Astrocyte (in vitro differentiated cells and primary cell): ENCODE results near the gene DYSF.

Source experiments
- EZH2 ChIP-seq: IDR thresholded peaks from 2 replicates; pipeline ENCODE4 v1.6.1; 2012; ENCODE audit warnings: mild to moderate bottlenecking, low read length, inconsistent platforms; ENCODE audit not compliant: insufficient read depth
- TF ChIP-seq, protein P1 (sequence below): IDR thresholded peaks from 2 replicates; pipeline ENCODE4 v1.5.1; 2011; ENCODE audit warnings: low read depth, mild to moderate bottlenecking, inconsistent platforms, low read length, moderate library complexity; ENCODE audit not compliant: insufficient read depth

DNA sequence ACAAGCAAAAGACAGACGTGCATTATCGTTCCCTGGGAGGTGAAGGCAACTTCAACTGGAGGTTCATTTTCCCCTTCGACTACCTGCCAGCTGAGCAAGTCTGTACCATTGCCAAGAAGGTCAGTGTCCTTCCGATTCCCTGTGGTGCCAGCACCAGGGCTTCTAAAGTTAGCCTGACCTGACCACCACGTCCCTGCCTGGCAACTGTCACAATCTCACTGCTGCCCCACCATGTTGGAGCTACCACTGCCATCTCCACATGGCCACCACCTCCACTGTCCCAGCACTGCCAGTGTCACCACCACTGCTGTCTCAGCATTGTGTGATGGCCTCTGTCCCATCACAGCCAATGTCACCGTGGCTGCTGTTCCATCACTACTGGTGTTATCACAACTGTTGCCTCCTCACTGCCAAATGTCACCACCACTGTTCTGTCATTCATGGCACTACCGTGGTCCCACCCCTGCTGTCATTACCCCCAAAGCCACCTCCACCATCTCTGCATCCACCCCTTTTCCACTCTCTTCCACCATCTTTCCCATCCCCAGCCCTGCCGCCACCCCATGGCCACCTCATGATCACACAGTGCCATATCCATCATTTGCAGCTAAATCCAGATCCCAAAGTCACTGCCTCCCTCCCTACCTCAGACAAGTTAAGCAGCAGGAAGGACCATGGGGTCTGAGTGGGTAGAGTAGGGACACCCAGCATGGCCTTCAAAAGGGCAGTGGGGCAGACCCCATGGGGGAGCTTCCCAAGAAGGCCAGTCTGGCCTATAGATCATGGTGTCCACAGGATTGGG, 216.5 kb downstream of the DYSF start:
- TF ChIP-seq, protein P1, sequence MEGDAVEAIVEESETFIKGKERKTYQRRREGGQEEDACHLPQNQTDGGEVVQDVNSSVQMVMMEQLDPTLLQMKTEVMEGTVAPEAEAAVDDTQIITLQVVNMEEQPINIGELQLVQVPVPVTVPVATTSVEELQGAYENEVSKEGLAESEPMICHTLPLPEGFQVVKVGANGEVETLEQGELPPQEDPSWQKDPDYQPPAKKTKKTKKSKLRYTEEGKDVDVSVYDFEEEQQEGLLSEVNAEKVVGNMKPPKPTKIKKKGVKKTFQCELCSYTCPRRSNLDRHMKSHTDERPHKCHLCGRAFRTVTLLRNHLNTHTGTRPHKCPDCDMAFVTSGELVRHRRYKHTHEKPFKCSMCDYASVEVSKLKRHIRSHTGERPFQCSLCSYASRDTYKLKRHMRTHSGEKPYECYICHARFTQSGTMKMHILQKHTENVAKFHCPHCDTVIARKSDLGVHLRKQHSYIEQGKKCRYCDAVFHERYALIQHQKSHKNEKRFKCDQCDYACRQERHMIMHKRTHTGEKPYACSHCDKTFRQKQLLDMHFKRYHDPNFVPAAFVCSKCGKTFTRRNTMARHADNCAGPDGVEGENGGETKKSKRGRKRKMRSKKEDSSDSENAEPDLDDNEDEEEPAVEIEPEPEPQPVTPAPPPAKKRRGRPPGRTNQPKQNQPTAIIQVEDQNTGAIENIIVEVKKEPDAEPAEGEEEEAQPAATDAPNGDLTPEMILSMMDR, result no peak
- TF ChIP-seq EZH2, result no peak
